A549 (cell line): ENCODE data around the gene RCSD1. TPM values are rescaled to one million over a fixed set of nuclear protein-coding genes. Genes with fewer than 3 reads are reported as not detected.

ENCODE experiments used
- ATAC-seq, 2 experiments: fragments of 200-7000 bp in 1 of 2; fragments of >200 bp in 1 of 2; cut with Nextera tagmentation in 1 of 2; cut with Tn5 transposase in 1 of 2; 3 replicates each; pipeline versions ENCODE4 v1.8.0 to v1.9.1; 2018 to 2020; ENCODE audit warnings: mild to moderate bottlenecking in 1 of 2, moderate library complexity in 1 of 2
- CTCF ChIA-PET: fragments of 300-600 bp; sonication (Branson Sonifier 250); formaldehyde crosslinking; extraction: SDS; loops from one replicate; lab custom pipeline; 2021; ENCODE audit warnings: antibody characterized with exemption, inconsistent platforms; lab: Yijun Ruan, JAX
- POLR2A ChIA-PET: fragments of 350-600 bp; formaldehyde crosslinking; extraction: SDS; loops from one replicate; lab custom pipeline; 2021; ENCODE audit warnings: antibody characterized with exemption, inconsistent platforms; lab: Yijun Ruan, JAX
- DNase-seq, 2 experiments: peaks; one replicate each; pipeline versions ENCODE4 v3.0.0 to v3.0.0-alpha.2; 2011 to 2016; ENCODE audit warnings: low read depth in 1 of 2, low spot score in 1 of 2
- FAIRE-seq: peaks from 2 replicates; lab custom pipeline; 2011; peaks lifted over from hg19 to GRCh38; lab: Jason Lieb, UNC
- H3K27ac ChIP-seq, 2 experiments: fragments of >200 bp; sonication (Bioruptor Twin); formaldehyde crosslinking; 3 replicates each; pipeline ENCODE4 v1.5.1; 2016 to 2017
- H3K4me1 ChIP-seq: fragments of >200 bp; sonication (Bioruptor Twin); formaldehyde crosslinking; 3 replicates; pipeline ENCODE4 v1.6.1; 2016
- H3K4me2 ChIP-seq: fragments of >200 bp; sonication (Bioruptor Twin); formaldehyde crosslinking; 3 replicates; pipeline ENCODE4 v1.6.1; 2016
- H3K4me3 ChIP-seq: fragments of >200 bp; sonication (Bioruptor Twin); formaldehyde crosslinking; 3 replicates; pipeline ENCODE4 v1.5.1; 2016
- H3K9me3 ChIP-seq: fragments of >200 bp; sonication (Bioruptor Twin); formaldehyde crosslinking; 3 replicates; pipeline ENCODE4 v1.6.1; 2016
- CBX2 ChIP-seq: fragments of 200-600 bp; sonication (generic); IDR thresholded peaks from 2 replicates; pipeline ENCODE4 v1.6.1; 2016; ENCODE audit warnings: low read depth, mild to moderate bottlenecking, borderline replicate concordance
- CBX8 ChIP-seq: fragments of 200-600 bp; sonication (generic); IDR thresholded peaks from 2 replicates; pipeline ENCODE4 v1.6.1; 2016
- HDAC2 ChIP-seq: fragments of 200-600 bp; sonication (generic); IDR thresholded peaks from 2 replicates; pipeline ENCODE4 v1.6.1; 2016
- MAZ ChIP-seq: fragments of 150-350 bp; IDR thresholded peaks from 2 replicates; pipeline ENCODE4 v1.6.1; 2014; ENCODE audit warnings: antibody characterized with exemption, low read depth, low read length, borderline replicate concordance
- MYC ChIP-seq: IDR thresholded peaks from 2 replicates; pipeline ENCODE4 v1.6.1; 2012; ENCODE audit warnings: mild to moderate bottlenecking, inconsistent platforms, low read length, improper control_type of control experiment, borderline replicate concordance
- POLR2A ChIP-seq: IDR thresholded peaks from 2 replicates; pipeline ENCODE4 v1.6.1; 2012; ENCODE audit warnings: mild to moderate bottlenecking, low read length
- RAD21 ChIP-seq, 2 experiments: fragments of >200 bp in 1 of 2; sonication (Bioruptor Twin) in 1 of 2; formaldehyde crosslinking in 1 of 2; IDR thresholded peaks in 1 of 2; conservative IDR thresholded peaks in 1 of 2; 2 replicates in 1 of 2; 3 replicates in 1 of 2; pipeline ENCODE4 v1.6.1; 2012 to 2018; ENCODE audit warnings: inconsistent platforms in 1 of 2
- ZC3H11A ChIP-seq: fragments of 450-650 bp; IDR thresholded peaks from 2 replicates; pipeline ENCODE4 v1.6.1; 2014; ENCODE audit warnings: antibody characterized with exemption, mild to moderate bottlenecking
- WGBS: methylation state at CpG from one replicate; pipeline ENCODE4 v1.1.6; 2017; ENCODE audit errors: missing lambda C conversion rate; 5-methylcytosine and 5-hydroxymethylcytosine counted together
- polyA plus RNA-seq, 4 experiments: library from polyadenylated mRNA; depleted of rRNA in 3 of 4; stranded (reverse); fragments of >200 nt; fragmentation: RNase III in 1 of 4; extraction: RNeasy Plus Mini Kit Qiagen cat#74134 plus additional on column Dnase treatment in 1 of 4; gene quantifications; 2 replicates in 3 of 4; 3 replicates in 1 of 4; pipeline ENCODE4 v1.2.3, GENCODE V29; 2011 to 2017
- TF ChIP-seq, protein P1 (sequence below): IDR thresholded peaks from 2 replicates; pipeline ENCODE4 v1.6.1; 2012; ENCODE audit warnings: low read depth, borderline replicate concordance
- TF ChIP-seq, protein P2 (sequence below): fragments of >200 bp; sonication (Bioruptor Twin); formaldehyde crosslinking; IDR thresholded peaks from 2 replicates; pipeline ENCODE4 v1.6.1; 2016
- TF ChIP-seq, protein P3 (sequence below): fragments of 250-450 bp; sonication (Bioruptor Pico); IDR thresholded peaks from 2 replicates; pipeline ENCODE4 v1.5.0; 2021; ENCODE audit warnings: mild to moderate bottlenecking, moderate library complexity, borderline replicate concordance
- TF ChIP-seq, protein P4 (sequence below): fragments of 250-450 bp; sonication (Bioruptor Pico); IDR thresholded peaks from 2 replicates; pipeline ENCODE4 v1.5.0; 2020; ENCODE audit warnings: low read depth, mild to moderate bottlenecking, moderate library complexity

Gene RCSD1
- polyA plus RNA-seq, 2 of the 4 experiments (the other 2 are of a cell fraction), result not detected

DNA sequence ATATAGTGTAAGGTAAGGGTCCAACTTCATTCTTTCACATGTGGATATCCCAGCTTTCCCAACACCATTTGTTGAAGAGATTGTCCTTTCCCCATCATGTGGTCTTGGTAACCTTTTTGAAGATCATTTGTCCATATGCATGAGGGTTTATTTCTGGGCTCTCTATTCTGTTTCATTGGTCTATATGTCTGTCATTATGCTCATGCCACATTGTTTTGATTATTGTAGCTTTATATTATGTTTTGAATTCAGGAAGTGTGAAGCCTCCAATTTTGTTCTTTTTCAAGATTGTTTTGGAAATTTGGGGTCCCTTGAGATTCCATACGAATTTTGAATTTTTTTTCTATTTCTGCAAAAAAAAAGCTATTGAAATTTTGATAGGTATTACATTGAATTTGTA, 15.2 kb upstream of the RCSD1 start:
- WGBS, result 4% methylated on average over 1 of the region's 1 CpG
- peaks cover 9% of the 10 kb centered on the region for H3K9me3 ChIP-seq
- H3K4me1 ChIP-seq, result peaks cover 5% of the 10 kb centered on the region; the same call in 1 of the 3 replicates
- CTCF ChIA-PET, result interaction anchor here (0.6 to 3.5 kb wide), 4 partner anchors 10 to 477 kb away, joined by 3 to 12 read pairs (median 4); no protein-coding TSS in a partner anchor
- H3K27ac ChIP-seq, result no peak overlapping the region
- H3K4me3 ChIP-seq, result no peak overlapping the region
- DNase-seq, result no peak
- no peak for FAIRE-seq
- no peak for ATAC-seq
- no peak overlapping the region for H3K4me2 ChIP-seq
- POLR2A ChIA-PET, result no interaction called here
- no peak for TF ChIP-seq CBX8
- TF ChIP-seq POLR2A, result no peak
- 0 out of 2 replicates have a peak, but pooled peaks have one; percentile 41 for TF ChIP-seq HDAC2
- TF ChIP-seq, protein P1, sequence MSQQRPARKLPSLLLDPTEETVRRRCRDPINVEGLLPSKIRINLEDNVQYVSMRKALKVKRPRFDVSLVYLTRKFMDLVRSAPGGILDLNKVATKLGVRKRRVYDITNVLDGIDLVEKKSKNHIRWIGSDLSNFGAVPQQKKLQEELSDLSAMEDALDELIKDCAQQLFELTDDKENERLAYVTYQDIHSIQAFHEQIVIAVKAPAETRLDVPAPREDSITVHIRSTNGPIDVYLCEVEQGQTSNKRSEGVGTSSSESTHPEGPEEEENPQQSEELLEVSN, result no peak
- no peak for TF ChIP-seq CBX2
- TF ChIP-seq MAZ, result no peak
- TF ChIP-seq RAD21 (conservative IDR thresholded peaks at IDR 0.05 in 1 of 2, IDR thresholded peaks at IDR 0.05 in 1 of 2), result no peak

DNA sequence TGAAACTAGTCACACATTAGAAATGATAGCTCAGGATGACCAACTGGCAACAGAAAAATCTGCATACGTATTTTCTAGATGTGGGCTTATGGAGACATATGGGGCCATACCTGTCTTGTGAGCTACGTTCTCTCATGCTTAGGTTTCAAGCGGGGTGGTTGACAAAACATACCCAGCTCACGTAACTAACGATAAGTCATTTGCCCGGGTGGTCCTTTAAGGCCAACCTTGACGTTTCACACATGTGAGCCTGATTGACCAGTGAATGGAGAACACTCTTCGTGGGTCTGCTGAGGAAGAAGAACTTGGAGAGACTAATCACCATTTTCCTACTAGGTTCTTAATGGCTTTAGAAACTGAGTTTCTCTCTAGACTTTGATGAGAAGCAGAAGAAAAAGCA, 13.5 kb upstream of the RCSD1 start:
- ATAC-seq (no peak), DNase-seq (no peak), FAIRE-seq (no peak)
- Histone ChIP-seq H3K9me3 (peaks cover 9% of the 10 kb centered on the region), H3K4me1 (peaks cover 5% of the 10 kb centered on the region; the same call in 1 of the 3 replicates), H3K27ac (no peak overlapping the region), H3K4me3 (no peak overlapping the region), H3K4me2 (no peak overlapping the region)
- TF ChIP-seq ZC3H11A, result no peak
- ChIA-PET POLR2A (no interaction called here), CTCF (interaction anchor here (1.0 to 3.5 kb wide), 2 partner anchors 17 to 71 kb away, joined by 4 to 12 read pairs; no protein-coding TSS in a partner anchor)
- WGBS, result 74% methylated on average over 8 of the region's 8 CpGs

DNA sequence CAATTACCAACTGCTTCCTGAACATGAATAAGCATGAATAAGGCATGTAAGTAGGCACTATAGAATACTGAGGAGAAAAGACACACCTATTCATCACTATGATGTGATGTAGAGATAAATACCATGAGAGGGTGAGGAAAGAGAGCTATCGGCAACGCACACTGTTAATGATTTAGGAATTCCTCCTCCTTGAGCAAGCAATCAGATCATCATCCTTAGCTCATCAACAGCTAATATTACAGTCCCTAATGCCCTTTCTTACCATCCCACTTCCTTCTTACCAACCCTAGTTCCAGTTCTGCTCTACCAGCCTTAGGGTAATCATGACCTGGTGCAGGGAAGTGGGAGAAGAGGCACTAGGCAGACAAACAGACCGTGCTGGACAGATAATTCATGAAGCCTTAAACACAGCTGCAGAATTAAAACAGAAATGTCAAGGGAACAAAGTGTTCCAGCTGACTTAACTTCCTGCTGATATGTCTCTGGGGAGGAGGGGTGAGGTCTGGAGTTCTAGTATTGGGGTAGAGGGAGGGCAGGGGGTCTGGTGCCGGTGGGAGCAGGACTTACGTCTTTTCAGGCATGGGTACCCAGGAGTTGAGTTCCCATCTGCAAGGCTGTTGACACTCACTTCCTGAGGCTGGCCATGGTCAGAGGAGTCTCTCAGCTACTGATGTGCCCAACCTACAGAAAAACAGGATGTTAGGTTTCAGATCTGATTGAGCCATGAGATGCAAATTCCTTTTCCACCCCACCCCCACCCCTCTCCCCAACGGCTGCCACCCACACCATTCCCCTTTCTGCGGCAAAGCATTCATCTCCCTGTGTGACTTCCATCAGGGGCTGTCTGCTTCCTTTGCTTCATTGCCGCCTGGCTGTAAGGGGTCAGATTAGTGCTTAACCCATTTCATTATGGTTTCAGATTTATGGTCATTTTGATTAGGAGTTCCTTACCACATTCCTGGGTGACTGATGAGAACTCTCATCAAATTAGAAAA, 12.6 kb upstream of the RCSD1 start:
- ATAC-seq (0 out of 6 replicates have a peak, but pooled peaks of 1 of the 2 experiments have one; percentile 24), DNase-seq (peak in 1 of 2 experiments; percentile 16), FAIRE-seq (no peak)
- ChIA-PET CTCF (interaction anchor here (1.0 to 3.5 kb wide), 3 partner anchors 16 to 70 kb away, joined by 4 to 12 read pairs (median 4); no protein-coding TSS in a partner anchor), POLR2A (no interaction called here)
- TF ChIP-seq, protein P2, sequence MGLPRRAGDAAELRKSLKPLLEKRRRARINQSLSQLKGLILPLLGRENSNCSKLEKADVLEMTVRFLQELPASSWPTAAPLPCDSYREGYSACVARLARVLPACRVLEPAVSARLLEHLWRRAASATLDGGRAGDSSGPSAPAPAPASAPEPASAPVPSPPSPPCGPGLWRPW, result no peak
- TF ChIP-seq, protein P3, sequence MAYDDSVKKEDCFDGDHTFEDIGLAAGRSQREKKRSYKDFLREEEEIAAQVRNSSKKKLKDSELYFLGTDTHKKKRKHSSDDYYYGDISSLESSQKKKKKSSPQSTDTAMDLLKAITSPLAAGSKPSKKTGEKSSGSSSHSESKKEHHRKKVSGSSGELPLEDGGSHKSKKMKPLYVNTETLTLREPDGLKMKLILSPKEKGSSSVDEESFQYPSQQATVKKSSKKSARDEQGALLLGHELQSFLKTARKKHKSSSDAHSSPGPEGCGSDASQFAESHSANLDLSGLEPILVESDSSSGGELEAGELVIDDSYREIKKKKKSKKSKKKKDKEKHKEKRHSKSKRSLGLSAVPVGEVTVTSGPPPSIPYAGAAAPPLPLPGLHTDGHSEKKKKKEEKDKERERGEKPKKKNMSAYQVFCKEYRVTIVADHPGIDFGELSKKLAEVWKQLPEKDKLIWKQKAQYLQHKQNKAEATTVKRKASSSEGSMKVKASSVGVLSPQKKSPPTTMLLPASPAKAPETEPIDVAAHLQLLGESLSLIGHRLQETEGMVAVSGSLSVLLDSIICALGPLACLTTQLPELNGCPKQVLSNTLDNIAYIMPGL (CRISPR knock-in tag), result no peak
- TF ChIP-seq MYC, result no peak
- TF ChIP-seq, protein P4, sequence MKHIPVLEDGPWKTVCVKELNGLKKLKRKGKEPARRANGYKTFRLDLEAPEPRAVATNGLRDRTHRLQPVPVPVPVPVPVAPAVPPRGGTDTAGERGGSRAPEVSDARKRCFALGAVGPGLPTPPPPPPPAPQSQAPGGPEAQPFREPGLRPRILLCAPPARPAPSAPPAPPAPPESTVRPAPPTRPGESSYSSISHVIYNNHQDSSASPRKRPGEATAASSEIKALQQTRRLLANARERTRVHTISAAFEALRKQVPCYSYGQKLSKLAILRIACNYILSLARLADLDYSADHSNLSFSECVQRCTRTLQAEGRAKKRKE (CRISPR knock-in tag), result no peak
- Histone ChIP-seq H3K4me2 (0 out of 3 replicates have a peak overlapping the region, but pooled peaks have one; percentile 10), H3K9me3 (peaks cover 9% of the 10 kb centered on the region), H3K4me1 (peaks cover 5% of the 10 kb centered on the region; the same call in 1 of the 3 replicates), H3K4me3 (no peak overlapping the region), H3K27ac (no peak overlapping the region)
- WGBS, result 62% methylated on average over 8 of the region's 8 CpGs

DNA sequence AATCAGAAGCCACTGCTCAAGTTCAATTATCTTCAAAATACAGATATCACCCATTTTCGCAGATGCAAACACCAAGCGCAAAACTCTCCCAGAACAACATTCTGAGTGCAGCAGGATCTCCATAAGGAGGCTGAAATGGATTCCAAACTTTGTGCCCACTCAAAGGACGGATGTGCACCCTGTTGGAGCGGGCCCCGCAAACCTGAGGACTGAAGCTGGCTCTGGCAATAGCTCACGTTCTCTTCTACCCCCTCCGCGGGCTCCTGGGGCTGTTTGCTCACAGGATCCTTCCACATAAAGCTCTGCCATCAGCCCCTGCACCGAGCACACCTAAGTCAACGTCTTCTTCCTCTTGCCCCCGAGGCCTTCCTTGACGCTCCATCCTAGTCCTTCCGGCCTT, 11.7 kb upstream of the RCSD1 start:
- WGBS, result 79% methylated on average over 13 of the region's 13 CpGs
- Histone ChIP-seq H3K4me2 (no peak overlapping the region), H3K4me1 (peaks cover 5% of the 10 kb centered on the region; the same call in 1 of the 3 replicates), H3K4me3 (no peak overlapping the region), H3K9me3 (peaks cover 9% of the 10 kb centered on the region), H3K27ac (no peak overlapping the region)
- POLR2A ChIA-PET, result no interaction called here
- no peak for DNase-seq
- CTCF ChIA-PET, result interaction anchor here (0.5 to 1.4 kb wide), 4 partner anchors 8 to 70 kb away, joined by 3 to 5 read pairs (median 3); no protein-coding TSS in a partner anchor
- TF ChIP-seq MAZ, result no peak
- ATAC-seq, result no peak
- no peak for FAIRE-seq
